ENCODE data around the gene BCL2L11. TPM values are rescaled to one million over a fixed set of nuclear protein-coding genes. Genes with fewer than 3 reads are reported as not detected.

BCL2L11 gene
- total RNA-seq, 6 experiments from 2014 or later, result 0.67 to 0.95 (median 0.81) TPM

DNA sequence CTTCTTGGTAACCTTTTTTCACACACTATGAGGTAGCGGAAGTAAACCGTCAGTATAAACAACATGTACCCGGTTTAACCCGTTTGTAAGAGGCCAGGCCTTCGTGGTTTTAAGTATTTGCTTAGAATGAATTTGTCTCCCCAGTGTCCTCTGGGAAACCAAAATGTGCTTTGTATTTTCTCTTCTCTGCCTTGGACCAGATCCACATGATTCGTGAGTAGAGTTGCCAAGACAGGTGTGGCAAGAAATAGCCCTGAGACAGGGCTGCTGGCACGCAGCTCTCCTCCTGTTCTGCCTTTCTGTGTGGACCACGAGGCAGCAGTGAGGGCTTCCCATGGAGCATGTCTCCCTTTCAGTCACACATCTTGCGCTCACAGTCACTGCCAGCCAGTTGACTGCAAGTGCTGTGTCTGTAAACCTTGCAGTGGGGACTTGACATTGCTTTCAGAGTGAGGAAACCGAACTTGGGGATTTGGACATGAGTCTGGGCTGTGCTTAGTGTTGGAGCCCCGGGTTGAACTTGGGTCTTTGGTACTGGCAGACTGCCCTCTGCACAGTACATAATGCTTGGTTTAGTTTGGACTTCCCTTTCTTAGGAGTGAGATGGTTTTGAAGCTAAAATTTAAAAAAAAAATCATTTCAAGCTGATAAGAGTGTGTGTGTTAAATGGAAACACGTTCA, 19.1 kb downstream of the BCL2L11 start:
- Mint-ChIP-seq H3K4me3 (no peak overlapping the region), H3K27ac (no peak overlapping the region), H3K27me3 (ENCODE audit: insufficient read depth) (no peaks in the 10 kb centered on the region; the same call in 1 of the 2 replicates), H3K36me3 (ENCODE audit: low read depth) (no peaks in the 10 kb centered on the region), H3K9me3 (no peaks in the 10 kb centered on the region), H3K4me1 (ENCODE audit: low read depth) (no peaks in the 10 kb centered on the region)
- DNase-seq, result no peak
- TF ChIP-seq, protein P1, sequence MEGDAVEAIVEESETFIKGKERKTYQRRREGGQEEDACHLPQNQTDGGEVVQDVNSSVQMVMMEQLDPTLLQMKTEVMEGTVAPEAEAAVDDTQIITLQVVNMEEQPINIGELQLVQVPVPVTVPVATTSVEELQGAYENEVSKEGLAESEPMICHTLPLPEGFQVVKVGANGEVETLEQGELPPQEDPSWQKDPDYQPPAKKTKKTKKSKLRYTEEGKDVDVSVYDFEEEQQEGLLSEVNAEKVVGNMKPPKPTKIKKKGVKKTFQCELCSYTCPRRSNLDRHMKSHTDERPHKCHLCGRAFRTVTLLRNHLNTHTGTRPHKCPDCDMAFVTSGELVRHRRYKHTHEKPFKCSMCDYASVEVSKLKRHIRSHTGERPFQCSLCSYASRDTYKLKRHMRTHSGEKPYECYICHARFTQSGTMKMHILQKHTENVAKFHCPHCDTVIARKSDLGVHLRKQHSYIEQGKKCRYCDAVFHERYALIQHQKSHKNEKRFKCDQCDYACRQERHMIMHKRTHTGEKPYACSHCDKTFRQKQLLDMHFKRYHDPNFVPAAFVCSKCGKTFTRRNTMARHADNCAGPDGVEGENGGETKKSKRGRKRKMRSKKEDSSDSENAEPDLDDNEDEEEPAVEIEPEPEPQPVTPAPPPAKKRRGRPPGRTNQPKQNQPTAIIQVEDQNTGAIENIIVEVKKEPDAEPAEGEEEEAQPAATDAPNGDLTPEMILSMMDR (IDR thresholded peaks at IDR 0.05), result no peak

DNA sequence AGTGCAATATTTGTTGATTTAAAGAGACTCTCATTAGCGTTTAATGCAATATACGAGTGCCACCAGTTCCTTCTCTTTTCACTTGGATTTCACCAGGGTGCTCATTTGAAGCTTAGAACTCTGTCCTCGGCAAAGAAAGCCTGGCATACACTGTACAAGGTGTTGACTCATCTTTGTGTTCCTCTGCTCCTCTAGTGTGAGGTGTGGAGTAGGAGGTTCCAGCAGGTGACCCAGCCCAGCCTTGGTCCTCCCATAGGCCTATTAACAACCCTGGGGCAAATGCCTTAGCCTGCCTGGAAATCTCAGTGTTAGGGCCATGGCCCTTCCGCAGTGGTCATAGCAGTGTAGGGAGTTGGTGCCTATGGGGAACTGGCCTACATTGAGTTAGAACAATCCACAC, 20.1 kb downstream of the BCL2L11 start:
- no peak overlapping the region for H3K27ac Mint-ChIP-seq
- H3K4me1 Mint-ChIP-seq (ENCODE audit: low read depth), result no peaks in the 10 kb centered on the region
- no peaks in the 10 kb centered on the region; the same call in 1 of the 2 replicates for H3K27me3 Mint-ChIP-seq (ENCODE audit: insufficient read depth)
- no peaks in the 10 kb centered on the region for H3K9me3 Mint-ChIP-seq
- TF ChIP-seq, protein P1 (IDR thresholded peaks at IDR 0.05), result no peak
- DNase-seq, result no peak
- no peak overlapping the region for H3K4me3 Mint-ChIP-seq
- no peaks in the 10 kb centered on the region for H3K36me3 Mint-ChIP-seq (ENCODE audit: low read depth)

DNA sequence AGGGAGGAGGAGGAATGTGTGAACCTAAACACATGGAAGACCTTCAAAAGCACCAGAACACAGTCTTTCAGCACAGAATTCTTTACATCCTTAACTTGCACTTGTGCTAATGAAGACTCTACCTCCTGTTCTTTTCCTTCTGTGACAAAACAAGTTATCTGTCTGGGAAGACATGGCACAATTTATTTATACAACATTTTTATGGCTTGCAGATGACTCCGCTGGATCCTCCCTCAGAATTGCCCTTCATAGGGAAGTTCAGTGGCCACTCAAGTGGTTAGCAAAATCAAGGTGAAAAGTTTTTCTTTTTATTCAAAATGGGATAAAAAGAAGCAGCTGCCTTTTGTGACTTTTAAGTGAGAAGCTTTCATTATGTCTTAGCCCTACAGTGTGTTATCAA, 21.4 kb downstream of the BCL2L11 start:
- H3K4me1 Mint-ChIP-seq (ENCODE audit: low read depth), result no peaks in the 10 kb centered on the region
- H3K9me3 Mint-ChIP-seq, result no peaks in the 10 kb centered on the region
- DNase-seq, result no peak
- no peak overlapping the region for H3K27ac Mint-ChIP-seq
- no peak overlapping the region for H3K4me3 Mint-ChIP-seq
- no peaks in the 10 kb centered on the region; the same call in 1 of the 2 replicates for H3K27me3 Mint-ChIP-seq (ENCODE audit: insufficient read depth)
- H3K36me3 Mint-ChIP-seq (ENCODE audit: low read depth), result no peaks in the 10 kb centered on the region
- TF ChIP-seq, protein P1 (IDR thresholded peaks at IDR 0.05), result no peak

DNA sequence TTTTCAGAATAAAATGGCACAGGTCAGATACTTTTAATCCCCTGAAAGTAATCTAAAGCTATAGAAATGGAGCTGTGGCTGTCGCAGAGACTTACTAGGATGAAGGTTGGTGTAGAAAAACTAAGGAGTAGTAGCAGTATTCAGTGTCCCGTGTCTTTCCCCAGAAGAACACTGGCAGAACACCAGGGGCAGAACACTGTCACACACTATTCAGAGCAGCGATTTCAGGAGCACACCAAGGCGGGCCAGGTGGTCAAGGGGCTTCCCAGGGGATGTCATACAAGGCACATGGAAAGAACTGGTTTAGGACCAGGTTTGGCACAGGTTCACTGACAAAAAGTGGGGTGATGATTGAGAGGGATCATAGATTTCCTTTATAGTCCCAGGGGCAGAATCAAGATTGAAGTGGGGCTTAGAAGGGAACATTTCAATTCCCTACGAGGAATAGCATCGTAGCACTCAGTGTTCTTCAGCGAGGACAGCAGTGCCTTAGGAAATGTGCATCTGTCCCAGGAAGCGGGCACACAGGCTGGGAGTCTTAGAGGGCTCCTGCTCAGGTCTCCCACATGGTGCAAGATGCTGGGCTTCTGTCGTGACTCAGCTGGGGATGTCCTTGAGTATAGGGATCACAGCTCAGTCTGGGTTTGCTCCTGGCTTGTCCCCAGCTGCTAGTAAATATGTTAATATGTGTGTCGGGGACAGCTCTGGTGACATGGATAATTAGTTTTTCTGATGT, 22.6 kb downstream of the BCL2L11 start:
- TF ChIP-seq, protein P1 (IDR thresholded peaks at IDR 0.05), result no peak
- no peak for DNase-seq
- Mint-ChIP-seq H3K27ac (no peak overlapping the region), H3K4me1 (ENCODE audit: low read depth) (no peaks in the 10 kb centered on the region), H3K9me3 (no peaks in the 10 kb centered on the region), H3K27me3 (ENCODE audit: insufficient read depth) (no peaks in the 10 kb centered on the region; the same call in 1 of the 2 replicates), H3K4me3 (no peak overlapping the region), H3K36me3 (ENCODE audit: low read depth) (no peaks in the 10 kb centered on the region)

DNA sequence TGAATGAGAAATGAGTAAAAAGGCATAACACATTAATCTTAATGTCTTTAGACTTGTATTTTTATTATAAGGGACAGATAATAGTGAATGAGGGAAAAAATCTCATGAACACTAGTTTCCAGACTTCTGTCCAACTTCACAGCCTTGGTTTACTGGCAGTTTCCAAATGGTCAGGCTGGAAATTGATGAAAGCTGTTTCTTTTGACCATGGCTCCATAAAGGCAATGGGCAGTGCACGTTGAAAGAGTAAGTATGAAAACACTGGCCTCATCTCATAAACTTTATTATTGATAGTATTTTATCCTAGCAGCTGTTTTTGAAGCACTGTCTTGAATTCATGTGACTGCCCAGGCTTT, 23.1 kb downstream of the BCL2L11 start:
- Mint-ChIP-seq H3K36me3 (ENCODE audit: low read depth) (no peaks in the 10 kb centered on the region), H3K9me3 (no peaks in the 10 kb centered on the region), H3K27ac (no peak overlapping the region), H3K4me3 (no peak overlapping the region), H3K27me3 (ENCODE audit: insufficient read depth) (no peaks in the 10 kb centered on the region; the same call in 1 of the 2 replicates), H3K4me1 (ENCODE audit: low read depth) (no peaks in the 10 kb centered on the region)
- DNase-seq, result no peak
- TF ChIP-seq, protein P1 (IDR thresholded peaks at IDR 0.05), result no peak

Measured in HFFc6 (cell line).